Measurements from ENCODE around the gene PLXNB2. TPM values are rescaled to one million over a fixed set of nuclear protein-coding genes. Genes with fewer than 3 reads are reported as not detected.

PLXNB2 gene, protein sequence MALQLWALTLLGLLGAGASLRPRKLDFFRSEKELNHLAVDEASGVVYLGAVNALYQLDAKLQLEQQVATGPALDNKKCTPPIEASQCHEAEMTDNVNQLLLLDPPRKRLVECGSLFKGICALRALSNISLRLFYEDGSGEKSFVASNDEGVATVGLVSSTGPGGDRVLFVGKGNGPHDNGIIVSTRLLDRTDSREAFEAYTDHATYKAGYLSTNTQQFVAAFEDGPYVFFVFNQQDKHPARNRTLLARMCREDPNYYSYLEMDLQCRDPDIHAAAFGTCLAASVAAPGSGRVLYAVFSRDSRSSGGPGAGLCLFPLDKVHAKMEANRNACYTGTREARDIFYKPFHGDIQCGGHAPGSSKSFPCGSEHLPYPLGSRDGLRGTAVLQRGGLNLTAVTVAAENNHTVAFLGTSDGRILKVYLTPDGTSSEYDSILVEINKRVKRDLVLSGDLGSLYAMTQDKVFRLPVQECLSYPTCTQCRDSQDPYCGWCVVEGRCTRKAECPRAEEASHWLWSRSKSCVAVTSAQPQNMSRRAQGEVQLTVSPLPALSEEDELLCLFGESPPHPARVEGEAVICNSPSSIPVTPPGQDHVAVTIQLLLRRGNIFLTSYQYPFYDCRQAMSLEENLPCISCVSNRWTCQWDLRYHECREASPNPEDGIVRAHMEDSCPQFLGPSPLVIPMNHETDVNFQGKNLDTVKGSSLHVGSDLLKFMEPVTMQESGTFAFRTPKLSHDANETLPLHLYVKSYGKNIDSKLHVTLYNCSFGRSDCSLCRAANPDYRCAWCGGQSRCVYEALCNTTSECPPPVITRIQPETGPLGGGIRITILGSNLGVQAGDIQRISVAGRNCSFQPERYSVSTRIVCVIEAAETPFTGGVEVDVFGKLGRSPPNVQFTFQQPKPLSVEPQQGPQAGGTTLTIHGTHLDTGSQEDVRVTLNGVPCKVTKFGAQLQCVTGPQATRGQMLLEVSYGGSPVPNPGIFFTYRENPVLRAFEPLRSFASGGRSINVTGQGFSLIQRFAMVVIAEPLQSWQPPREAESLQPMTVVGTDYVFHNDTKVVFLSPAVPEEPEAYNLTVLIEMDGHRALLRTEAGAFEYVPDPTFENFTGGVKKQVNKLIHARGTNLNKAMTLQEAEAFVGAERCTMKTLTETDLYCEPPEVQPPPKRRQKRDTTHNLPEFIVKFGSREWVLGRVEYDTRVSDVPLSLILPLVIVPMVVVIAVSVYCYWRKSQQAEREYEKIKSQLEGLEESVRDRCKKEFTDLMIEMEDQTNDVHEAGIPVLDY (N-terminal part only)
- total RNA-seq, result 100 to 1,000 TPM; 219 to 243 TPM
- polyA plus RNA-seq (ENCODE audit: insufficient read depth, low read depth, low replicate concordance), result 98.0 TPM
- long read RNA-seq, donor 1, full-length matches to known transcripts, result 8 of 8 reads
- long read RNA-seq, donor 1, partial matches to known transcripts, result 0 of 8 reads
- long read RNA-seq, donor 1, other reads (novel, unspliced or antisense), result 0 of 8 reads
- long read RNA-seq, donor 2, partial matches to known transcripts, result 0 of 2 reads
- long read RNA-seq, donor 2, other reads (novel, unspliced or antisense), result 0 of 2 reads

DNA sequence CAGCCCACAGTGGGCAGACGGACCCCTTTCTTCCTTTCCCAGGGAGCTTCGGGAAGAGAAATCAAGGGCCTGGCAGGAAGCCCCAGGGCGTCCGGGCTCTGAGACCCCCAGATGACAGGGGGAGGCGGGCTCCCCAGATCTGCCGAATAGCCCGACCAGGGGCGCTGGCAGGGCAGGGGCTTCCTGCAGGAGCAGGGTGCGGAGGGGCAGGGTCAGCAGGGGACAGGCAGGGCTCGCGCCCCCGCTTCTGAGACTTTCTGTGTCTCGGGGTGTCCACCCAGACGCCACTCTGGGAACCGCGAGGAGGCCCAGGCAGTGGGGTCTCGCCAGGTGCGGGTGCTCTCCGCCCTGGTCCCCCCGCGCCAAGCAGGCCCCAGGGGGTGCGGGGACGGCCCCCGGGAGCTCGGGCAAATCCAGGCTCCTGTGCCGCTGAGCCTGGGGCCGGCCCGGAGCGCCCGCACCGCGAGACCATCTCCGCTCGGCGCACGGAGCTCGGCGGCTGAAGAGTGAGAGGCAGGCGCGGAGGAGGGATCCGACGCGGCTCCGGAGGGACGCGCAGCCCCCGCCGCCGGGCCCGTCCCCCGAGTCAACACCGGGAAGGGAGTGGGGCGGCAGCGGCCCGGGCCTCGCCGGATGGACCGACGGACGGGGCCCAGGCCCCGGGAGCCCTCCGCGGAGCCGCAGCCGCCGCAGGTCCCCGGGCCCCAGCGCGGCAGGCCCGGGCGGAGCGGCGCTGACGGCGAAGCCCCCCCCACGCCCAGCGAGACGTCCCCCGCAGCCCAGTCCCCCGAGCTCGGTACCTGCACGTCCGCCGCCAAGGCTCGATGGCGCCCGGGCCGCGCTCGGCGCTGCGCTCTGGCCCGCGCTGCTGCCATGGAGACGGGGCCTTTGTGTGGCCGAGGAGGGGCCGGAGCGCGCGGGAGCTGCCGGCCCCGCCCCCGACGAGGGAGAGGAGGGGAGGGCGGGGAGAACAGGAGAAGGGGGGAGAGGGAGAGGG is at the start of gene PLXNB2:
Gene PLXNB2, minus strand, starts transcription at position 894 of the 997 bp plus-strand sequence. CDS start 17,062 bp downstream, outside the sequence.
- intact Hi-C loops (cut with DNase I; ENCODE audit: low total_unique reads), result no loop called here
- peak within 1 kb of the TSS; percentile 68 to 87 for H3K27ac ChIP-seq
- 0 to 1% methylated on average over 20 to 37 of the region's 105 CpGs for WGBS, 2 donors
- H3K4me1 ChIP-seq, result peaks cover 52% of the 10 kb centered on the region
- no peaks in the 10 kb centered on the region for H3K27me3 ChIP-seq
- no peaks in the 10 kb centered on the region for H3K36me3 ChIP-seq (ENCODE audit: low read depth, missing control alignments)
- TF ChIP-seq, protein P1, sequence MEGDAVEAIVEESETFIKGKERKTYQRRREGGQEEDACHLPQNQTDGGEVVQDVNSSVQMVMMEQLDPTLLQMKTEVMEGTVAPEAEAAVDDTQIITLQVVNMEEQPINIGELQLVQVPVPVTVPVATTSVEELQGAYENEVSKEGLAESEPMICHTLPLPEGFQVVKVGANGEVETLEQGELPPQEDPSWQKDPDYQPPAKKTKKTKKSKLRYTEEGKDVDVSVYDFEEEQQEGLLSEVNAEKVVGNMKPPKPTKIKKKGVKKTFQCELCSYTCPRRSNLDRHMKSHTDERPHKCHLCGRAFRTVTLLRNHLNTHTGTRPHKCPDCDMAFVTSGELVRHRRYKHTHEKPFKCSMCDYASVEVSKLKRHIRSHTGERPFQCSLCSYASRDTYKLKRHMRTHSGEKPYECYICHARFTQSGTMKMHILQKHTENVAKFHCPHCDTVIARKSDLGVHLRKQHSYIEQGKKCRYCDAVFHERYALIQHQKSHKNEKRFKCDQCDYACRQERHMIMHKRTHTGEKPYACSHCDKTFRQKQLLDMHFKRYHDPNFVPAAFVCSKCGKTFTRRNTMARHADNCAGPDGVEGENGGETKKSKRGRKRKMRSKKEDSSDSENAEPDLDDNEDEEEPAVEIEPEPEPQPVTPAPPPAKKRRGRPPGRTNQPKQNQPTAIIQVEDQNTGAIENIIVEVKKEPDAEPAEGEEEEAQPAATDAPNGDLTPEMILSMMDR (IDR thresholded peaks at IDR 0.05), result no peak
- TF ChIP-seq POLR2A (IDR thresholded peaks at IDR 0.05), result no peak
- H3K9me3 ChIP-seq, result no peaks in the 10 kb centered on the region
- DNase-seq, result peak; percentile 86
- peak within 1 kb of the TSS; percentile 87 to 89 for H3K4me3 ChIP-seq

DNA sequence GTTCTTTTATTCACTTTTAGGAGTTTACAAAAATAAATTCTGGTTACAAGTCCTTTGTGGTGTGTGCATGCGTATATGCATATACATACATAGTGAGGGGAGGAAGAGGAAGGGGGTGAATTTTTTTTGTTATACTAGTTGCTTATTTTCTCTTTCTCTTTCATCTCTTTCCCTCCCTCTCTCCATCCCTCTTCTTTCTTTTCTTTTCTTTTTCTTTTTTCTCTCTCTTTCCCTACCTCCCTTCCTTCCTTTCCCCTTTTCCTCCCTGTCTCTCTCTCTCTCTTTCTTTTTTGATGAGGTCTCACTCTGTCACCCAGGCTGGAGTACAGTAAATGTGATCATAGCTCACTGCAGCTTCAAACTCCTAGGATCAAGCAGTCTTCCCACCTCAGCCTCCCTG is 49.8 kb upstream of the PLXNB2 start:
- H3K4me1 ChIP-seq, result peaks cover 2% of the 10 kb centered on the region
- H3K9me3 ChIP-seq, result no peaks in the 10 kb centered on the region
- no peaks in the 10 kb centered on the region for H3K36me3 ChIP-seq (ENCODE audit: low read depth, missing control alignments)
- 90 to 100% methylated on average over 1 of the region's 1 CpG for WGBS, 2 donors
- H3K27ac ChIP-seq, result no peak overlapping the region
- intact Hi-C loops (cut with DNase I; ENCODE audit: low total_unique reads), result no loop called here
- no peaks in the 10 kb centered on the region for H3K27me3 ChIP-seq
- no peak for TF ChIP-seq POLR2A (IDR thresholded peaks at IDR 0.05)
- TF ChIP-seq, protein P1 (IDR thresholded peaks at IDR 0.05), result no peak
- no peak overlapping the region for H3K4me3 ChIP-seq
- DNase-seq, result no peak

DNA sequence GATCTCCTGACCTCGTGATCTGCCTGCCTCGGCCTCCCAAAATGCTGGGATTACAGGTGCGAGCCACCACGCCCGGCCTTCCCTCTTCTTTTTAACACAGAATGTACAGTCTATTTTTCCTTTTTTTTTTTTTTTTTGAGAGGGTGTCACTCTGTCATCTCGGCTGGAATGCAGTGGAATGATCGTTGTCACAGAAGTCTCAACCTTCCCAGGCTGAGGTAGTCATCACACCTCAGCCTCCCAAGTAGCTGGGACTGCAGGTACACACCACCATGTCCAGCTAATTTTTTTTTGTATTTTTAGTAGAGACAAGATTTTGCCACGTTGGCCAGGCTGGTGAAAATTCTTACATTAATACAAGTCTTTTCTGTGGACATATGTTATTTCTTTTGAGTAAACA is 48.7 kb upstream of the PLXNB2 start:
- Histone ChIP-seq H3K36me3 (ENCODE audit: low read depth, missing control alignments) (no peaks in the 10 kb centered on the region), H3K9me3 (no peaks in the 10 kb centered on the region), H3K27ac (no peak overlapping the region), H3K27me3 (no peaks in the 10 kb centered on the region), H3K4me1 (no peaks in the 10 kb centered on the region), H3K4me3 (no peak overlapping the region)
- no peak for TF ChIP-seq POLR2A (IDR thresholded peaks at IDR 0.05)
- TF ChIP-seq, protein P1 (IDR thresholded peaks at IDR 0.05), result no peak
- no peak for DNase-seq
- intact Hi-C loops (cut with DNase I; ENCODE audit: low total_unique reads), result no loop called here
- WGBS, 2 donors, result 76 to 90% methylated on average over 8 of the region's 8 CpGs
